Stimulated activated CD4-positive, alpha-beta T cell treated with anti-CD3 and anti-CD28 coated beads, Interleukin-15, amount 100 ng/mL, for 24 hours (primary cell): Measurements from ENCODE around the gene OR2L8.

Source experiments
- DNase-seq: peaks from one replicate; pipeline ENCODE4 v3.0.0-alpha.2; 2020

The OR2L8 gene

GRCh38 chr1:247948558-247948957 is at the start of gene OR2L8:
Gene OR2L8 (plus strand): TSS chr1:247948858. CDS start chr1:247948858, 0 bp downstream.
- no peak for DNase-seq

GRCh38 chr1:247904122-247904521 is 44.5 kb upstream of the OR2L8 start:
- DNase-seq: no peak

GRCh38 chr1:247905181-247905580 is 43.5 kb upstream of the OR2L8 start:
- no peak for DNase-seq

- no peak for DNase-seq
Observed at GRCh38 chr1:247905910-247906503, 42.7 kb upstream of the OR2L8 start.

GRCh38 chr1:247906504-247907047 is 42.1 kb upstream of the OR2L8 start:
- peak; percentile 20 for DNase-seq

GRCh38 chr1:247908766-247909165 is 39.9 kb upstream of the OR2L8 start:
- no peak for DNase-seq

- DNase-seq: no peak
Observed at GRCh38 chr1:247913786-247914185, 34.9 kb upstream of the OR2L8 start.

GRCh38 chr1:247914941-247915662 is 33.6 kb upstream of the OR2L8 start:
- DNase-seq: no peak

- DNase-seq: no peak
Observed at GRCh38 chr1:247919952-247920351, 28.7 kb upstream of the OR2L8 start, which contains the start of gene OR2T8. Gene OR2T8 (plus strand): TSS chr1:247920252. CDS start chr1:247921018, 766 bp downstream.

- DNase-seq: no peak
Observed at GRCh38 chr1:247923941-247924340, 24.7 kb upstream of the OR2L8 start.

GRCh38 chr1:247924868-247925267 is 23.8 kb upstream of the OR2L8 start, which contains the start of gene OR2AJ1:
Gene OR2AJ1 (plus strand): TSS chr1:247924889. CDS start chr1:247933769, 8,880 bp downstream.
- DNase-seq: no peak

GRCh38 chr1:247933989-247934388 is 14.7 kb upstream of the OR2L8 start:
- DNase-seq: no peak

GRCh38 chr1:247935781-247936180 is 12.9 kb upstream of the OR2L8 start:
- DNase-seq: no peak

- no peak for DNase-seq
Observed at GRCh38 chr1:247936415-247936814, 12.2 kb upstream of the OR2L8 start.

GRCh38 chr1:247936965-247937734 is 11.5 kb upstream of the OR2L8 start:
- DNase-seq: peak; percentile 96

- DNase-seq: no peak
Observed at GRCh38 chr1:247942624-247943023, 6.0 kb upstream of the OR2L8 start.

- no peak for DNase-seq
Observed at GRCh38 chr1:247953408-247953807, 4.8 kb downstream of the OR2L8 start.

- no peak for DNase-seq
Observed at GRCh38 chr1:247961791-247962190, 13.1 kb downstream of the OR2L8 start.

- DNase-seq: no peak
Observed at GRCh38 chr1:247962911-247963588, 14.4 kb downstream of the OR2L8 start.

- no peak for DNase-seq
Observed at GRCh38 chr1:247964933-247965332, 16.3 kb downstream of the OR2L8 start, which contains the start of gene OR2AK2. Gene OR2AK2 (plus strand): TSS chr1:247965233. CDS start chr1:247965377, 144 bp downstream.

- DNase-seq: no peak
Observed at GRCh38 chr1:247966532-247967204, 18.0 kb downstream of the OR2L8 start.

- no peak for DNase-seq
Observed at GRCh38 chr1:247992986-247993385, 44.3 kb downstream of the OR2L8 start.
